ENCODE data around the gene CAMK2A.
"Not testable (repeated sequence)": the region's sequence is repeated elsewhere in the genome, so short reads cannot be mapped to it uniquely, and the experiment has no call there.

Gene CAMK2A

DNA sequence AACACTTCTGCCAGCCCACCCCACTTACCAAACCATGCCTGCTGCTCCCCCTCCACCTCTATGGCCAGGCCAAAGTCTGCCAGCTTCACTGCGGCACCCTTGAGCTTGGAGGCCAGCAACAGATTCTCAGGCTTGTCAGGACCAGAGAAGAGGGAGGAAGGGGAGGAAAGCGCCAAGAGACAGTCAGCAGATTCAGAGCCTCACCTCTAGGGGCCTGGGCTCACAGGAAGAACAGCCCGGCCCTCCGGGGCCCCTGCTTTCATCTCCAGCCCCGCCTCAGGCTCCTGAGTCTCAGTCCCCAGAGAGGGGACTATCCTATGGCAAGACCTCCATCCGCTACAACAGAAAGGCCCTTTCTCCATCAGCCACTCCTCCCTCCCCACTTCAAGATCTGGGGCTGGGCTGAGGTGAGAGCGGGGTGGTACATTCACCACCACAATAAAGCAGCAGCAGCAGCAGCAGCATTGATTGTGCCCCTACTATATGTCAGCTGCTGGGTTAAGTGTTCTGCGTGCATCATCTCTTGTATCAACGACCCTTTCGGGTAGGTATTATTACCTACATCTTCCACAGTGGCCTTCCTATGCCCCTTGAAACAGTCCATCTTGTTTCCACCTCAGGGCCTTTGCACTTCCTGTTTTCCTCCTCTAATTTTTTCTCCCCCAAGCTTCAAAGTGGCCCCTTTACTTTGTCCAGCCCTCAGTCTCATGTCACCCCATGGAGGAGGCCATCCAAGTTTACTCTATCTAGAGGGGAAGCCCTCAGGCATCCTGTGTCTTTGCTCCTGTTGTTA is 36.0 kb downstream of the CAMK2A start:
- no peak for DNase-seq

GRCh38 chr5:150252489-150252888 is 37.1 kb downstream of the CAMK2A start:
- DNase-seq: no peak

- no peak for DNase-seq
These were observed 38.1 kb downstream of the CAMK2A start for GRCh38 chr5:150251504-150251903.

- DNase-seq: no peak
These were observed 39.8 kb downstream of the CAMK2A start for GRCh38 chr5:150249744-150250143.

DNA sequence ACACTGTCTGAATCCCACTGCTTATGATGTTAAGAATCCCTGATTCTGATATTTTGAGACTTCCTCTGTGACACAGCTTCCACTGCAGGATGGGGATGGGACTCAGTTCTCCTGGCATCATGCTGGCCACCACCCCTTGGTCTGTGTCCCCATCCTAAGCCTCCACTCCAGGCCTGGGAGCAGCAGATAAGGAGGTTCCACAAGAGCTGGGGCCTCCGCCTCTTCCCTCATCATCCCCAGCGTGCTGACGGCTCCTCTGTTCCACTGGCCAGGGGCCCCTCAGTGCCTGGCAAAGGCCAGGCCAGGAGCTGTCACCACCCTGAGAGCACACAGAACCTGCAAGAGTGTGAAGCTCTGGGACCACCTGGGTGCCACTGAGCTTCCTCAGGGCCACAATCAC is 40.6 kb downstream of the CAMK2A start:
- no peak for DNase-seq

DNA sequence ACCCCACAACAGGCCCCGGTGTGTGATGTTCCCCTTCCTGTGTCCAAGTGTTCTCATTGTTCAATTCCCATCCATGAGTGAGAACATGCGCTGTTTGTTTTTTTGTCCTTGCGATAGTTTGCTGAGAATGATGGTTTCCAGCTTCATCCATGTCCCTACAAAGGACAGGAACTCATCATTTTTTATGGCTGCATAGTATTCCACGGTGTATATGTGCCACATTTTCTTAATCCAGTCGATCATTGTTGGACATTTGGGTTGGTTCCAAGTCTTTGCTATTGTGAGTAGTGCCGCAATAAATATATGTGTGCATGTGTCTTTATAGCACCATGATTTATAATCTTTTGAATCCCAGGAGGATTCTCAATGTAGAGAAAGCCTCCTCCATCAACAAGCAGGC is 41.1 kb downstream of the CAMK2A start:
- not testable (repeated sequence) for DNase-seq

GRCh38 chr5:150247726-150248125 is 41.8 kb downstream of the CAMK2A start:
- DNase-seq: no peak

DNA sequence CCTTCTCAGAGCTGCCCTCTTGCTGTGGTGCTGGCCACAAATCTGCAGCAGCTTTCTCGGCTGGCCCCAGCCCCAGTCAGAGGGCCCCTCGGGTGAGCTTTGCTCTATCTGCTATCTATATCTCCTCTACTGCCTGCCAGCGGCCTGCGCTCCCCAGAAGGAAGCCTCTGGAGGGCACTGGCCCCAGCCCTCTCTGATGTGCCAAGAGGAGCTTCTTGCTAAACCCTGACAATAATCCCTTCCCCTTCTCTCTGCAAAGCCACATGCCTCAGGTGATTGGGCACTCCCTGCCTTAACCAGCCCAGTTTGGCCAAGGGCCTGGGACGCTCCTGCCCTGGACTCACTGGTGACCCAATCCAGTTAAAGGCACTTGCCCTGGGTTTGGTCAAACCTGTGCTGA is 42.7 kb downstream of the CAMK2A start:
- no peak for DNase-seq

GRCh38 chr5:150246429-150246828 is 43.1 kb downstream of the CAMK2A start:
- DNase-seq: no peak

DNA sequence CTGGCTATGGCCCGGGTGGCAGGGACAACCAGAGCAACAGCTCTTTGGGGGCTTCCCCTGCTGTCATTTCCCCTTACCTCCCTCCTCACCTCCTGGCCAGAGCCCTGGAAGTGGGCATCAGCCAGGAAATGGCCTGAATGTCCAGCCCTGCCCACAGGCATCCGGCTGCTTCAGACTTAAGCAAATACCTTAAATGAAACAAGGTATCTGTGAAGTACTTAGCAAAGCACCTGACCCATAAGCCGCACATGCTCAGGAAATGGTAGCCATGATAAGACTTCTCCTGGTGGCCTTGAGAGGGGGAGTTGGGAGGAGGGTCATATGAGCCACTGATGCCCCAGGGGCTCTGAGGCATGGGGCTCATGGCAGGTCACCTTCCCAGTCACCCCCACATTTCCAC is 43.8 kb downstream of the CAMK2A start:
- DNase-seq: no peak

DNA sequence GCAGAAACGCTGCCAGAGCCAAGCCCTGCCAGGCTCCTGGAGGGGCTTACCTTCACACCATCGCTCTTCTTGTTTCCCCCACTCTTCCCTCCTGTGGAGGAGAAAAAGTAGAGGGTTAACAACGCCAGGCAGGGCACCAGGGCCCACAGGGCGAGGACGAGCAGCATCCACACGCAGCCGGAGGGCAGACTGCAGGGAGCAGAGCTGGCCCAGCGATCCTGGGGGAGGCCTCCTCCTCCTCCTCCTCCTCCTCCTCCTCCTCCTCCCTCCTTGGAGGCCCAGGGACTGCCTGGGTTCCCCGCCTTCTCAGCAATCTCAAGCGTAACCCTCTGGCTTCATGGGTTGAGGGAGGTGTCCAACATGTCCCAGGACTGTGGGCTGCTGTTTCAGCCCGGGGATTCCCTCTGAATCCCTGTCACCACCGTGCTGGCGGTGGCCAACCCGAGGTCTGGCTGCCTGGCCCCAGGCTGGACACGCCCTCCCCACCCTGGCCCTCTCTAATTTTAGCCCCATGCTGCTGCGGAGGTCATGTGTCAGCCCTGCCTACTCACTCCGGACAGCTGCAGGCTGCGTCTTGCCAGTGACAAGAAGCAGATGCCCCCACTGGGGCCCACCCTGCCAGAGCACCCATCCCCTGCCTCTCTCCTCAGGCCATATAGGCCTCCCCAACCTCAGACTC is 44.3 kb downstream of the CAMK2A start:
- DNase-seq: no peak

GRCh38 chr5:150244209-150244608 is 45.4 kb downstream of the CAMK2A start:
- no peak for DNase-seq

GRCh38 chr5:150243590-150243989 is 46.0 kb downstream of the CAMK2A start:
- no peak for DNase-seq

- DNase-seq: no peak
These were observed 47.2 kb downstream of the CAMK2A start for GRCh38 chr5:150242251-150242894.

GRCh38 chr5:150241298-150242160 is 48.0 kb downstream of the CAMK2A start:
- no peak for DNase-seq

- no peak for DNase-seq
These were observed 49.8 kb downstream of the CAMK2A start for GRCh38 chr5:150239794-150240122.

- DNase-seq: no peak
These were observed 50.3 kb downstream of the CAMK2A start for GRCh38 chr5:150239099-150239793.

- no peak for DNase-seq
These were observed 50.9 kb downstream of the CAMK2A start for GRCh38 chr5:150238646-150239045.

- DNase-seq: no peak
These were observed 52.4 kb downstream of the CAMK2A start for GRCh38 chr5:150236981-150237754.

DNA sequence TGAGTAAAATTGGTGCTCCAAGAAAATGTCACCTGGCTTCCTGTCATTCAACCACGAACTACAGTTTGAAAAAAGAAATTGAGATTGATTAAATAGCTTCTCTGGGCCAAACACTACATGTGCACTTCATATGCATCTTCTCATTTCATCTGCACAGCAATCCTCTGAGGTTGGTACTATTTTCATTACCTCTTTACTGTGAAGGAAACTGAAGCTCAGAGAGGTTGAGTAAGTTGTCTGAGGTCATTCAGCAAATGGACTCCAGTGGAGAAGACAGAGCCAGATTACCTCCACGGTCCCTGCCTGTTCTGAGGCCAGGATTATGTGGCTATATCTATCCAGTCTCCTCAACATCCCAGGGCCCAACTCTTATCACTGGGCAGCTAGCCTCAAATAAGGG is 53.3 kb downstream of the CAMK2A start:
- no peak for DNase-seq

DNA sequence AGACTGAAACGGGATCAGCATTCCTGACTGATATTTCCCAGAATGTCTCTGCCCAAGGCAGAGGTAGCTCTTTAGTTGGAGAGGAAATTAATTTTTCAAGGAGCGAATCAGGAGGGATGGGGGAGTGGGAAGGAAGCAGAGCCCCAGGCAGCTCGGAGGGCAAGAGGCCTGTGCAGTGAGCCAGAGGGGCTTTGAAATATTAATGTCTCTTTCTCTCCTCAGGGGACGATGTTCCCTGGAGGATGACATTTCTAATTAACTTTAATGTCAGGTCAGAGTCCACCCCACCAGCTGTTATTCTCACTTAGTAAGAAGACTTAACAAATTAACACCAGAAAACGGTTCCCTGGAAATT is 54.1 kb downstream of the CAMK2A start:
- DNase-seq: no peak

Measured in NCI-H526 treated with DMSO at 0.1 percent for 48 hours (cell line).